ENCODE measurements around the gene SH3BP5.

- TF ChIP-seq, protein P1, sequence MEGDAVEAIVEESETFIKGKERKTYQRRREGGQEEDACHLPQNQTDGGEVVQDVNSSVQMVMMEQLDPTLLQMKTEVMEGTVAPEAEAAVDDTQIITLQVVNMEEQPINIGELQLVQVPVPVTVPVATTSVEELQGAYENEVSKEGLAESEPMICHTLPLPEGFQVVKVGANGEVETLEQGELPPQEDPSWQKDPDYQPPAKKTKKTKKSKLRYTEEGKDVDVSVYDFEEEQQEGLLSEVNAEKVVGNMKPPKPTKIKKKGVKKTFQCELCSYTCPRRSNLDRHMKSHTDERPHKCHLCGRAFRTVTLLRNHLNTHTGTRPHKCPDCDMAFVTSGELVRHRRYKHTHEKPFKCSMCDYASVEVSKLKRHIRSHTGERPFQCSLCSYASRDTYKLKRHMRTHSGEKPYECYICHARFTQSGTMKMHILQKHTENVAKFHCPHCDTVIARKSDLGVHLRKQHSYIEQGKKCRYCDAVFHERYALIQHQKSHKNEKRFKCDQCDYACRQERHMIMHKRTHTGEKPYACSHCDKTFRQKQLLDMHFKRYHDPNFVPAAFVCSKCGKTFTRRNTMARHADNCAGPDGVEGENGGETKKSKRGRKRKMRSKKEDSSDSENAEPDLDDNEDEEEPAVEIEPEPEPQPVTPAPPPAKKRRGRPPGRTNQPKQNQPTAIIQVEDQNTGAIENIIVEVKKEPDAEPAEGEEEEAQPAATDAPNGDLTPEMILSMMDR (IDR thresholded peaks at IDR 0.05), result peak in 6 of 7 experiments; percentile 11 to 69 (median 64)
- peak; percentile 91 to 93 (median 92) for TF ChIP-seq POLR2A (IDR thresholded peaks at IDR 0.05)
These were observed 126.3 kb downstream of the SH3BP5 start, which contains the start of gene CAPN7 for GRCh38 chr3:15205934-15206661.
